Mesothelial cell of epicardium (in vitro differentiated cells): Measurements from ENCODE around the gene ACSS1. TPM values are rescaled to one million over a fixed set of nuclear protein-coding genes. Genes with fewer than 3 reads are reported as not detected.

ENCODE experiments used
- DNase-seq, 2 experiments: peaks; one replicate each; pipeline ENCODE4 v3.0.0; 2021; ENCODE audit warnings: low spot score in 2 of 2; ENCODE audit not compliant: unreplicated experiment in 2 of 2
- H3K27ac Mint-ChIP-seq: 2 replicates; pipeline ENCODE4 v1.8.0; 2021; ENCODE audit warnings: mixed read lengths
- H3K27me3 Mint-ChIP-seq: 2 replicates; pipeline ENCODE4 v1.8.0; 2021; ENCODE audit warnings: low read depth, mixed read lengths
- H3K36me3 Mint-ChIP-seq: 2 replicates; pipeline ENCODE4 v1.8.0; 2021; ENCODE audit warnings: mixed read lengths
- H3K4me1 Mint-ChIP-seq: 2 replicates; pipeline ENCODE4 v1.8.0; 2021; ENCODE audit warnings: mixed read lengths
- H3K4me3 Mint-ChIP-seq: 2 replicates; pipeline ENCODE4 v1.8.0; 2021; ENCODE audit warnings: mild to moderate bottlenecking, moderate library complexity, mixed read lengths
- H3K9me3 Mint-ChIP-seq: 2 replicates; pipeline ENCODE4 v1.8.0; 2021; ENCODE audit warnings: mixed read lengths
- CTCF ChIP-seq: fragments of 200-600 bp; sonication (generic); IDR thresholded peaks from one replicate; pipeline ENCODE4 v1.5.0; 2021; ENCODE audit warnings: antibody characterized with exemption; ENCODE audit not compliant: unreplicated experiment
- total RNA-seq: library from RNA; stranded (reverse); gene quantifications from 3 replicates; pipeline ENCODE4 v1.2.1, GENCODE V29; 2021

ACSS1 gene
- total RNA-seq, 1 donor from 2014 or later = 4.8 TPM

- Mint-ChIP-seq H3K27ac (no peak overlapping the region), H3K9me3 (no peaks in the 10 kb centered on the region), H3K4me3 (no peak overlapping the region), H3K36me3 (no peaks in the 10 kb centered on the region), H3K27me3 (peaks cover 77% of the 10 kb centered on the region), H3K4me1 (no peaks in the 10 kb centered on the region)
- no peak for TF ChIP-seq CTCF
- DNase-seq = no peak
Measured at GRCh38 chr20:25064561-25065071, 6.7 kb upstream of the ACSS1 start.

GRCh38 chr20:25063981-25064380 is 6.0 kb upstream of the ACSS1 start:
- peaks cover 77% of the 10 kb centered on the region for H3K27me3 Mint-ChIP-seq

GRCh38 chr20:25063546-25063945 is 5.6 kb upstream of the ACSS1 start:
- no peaks in the 10 kb centered on the region for H3K9me3 Mint-ChIP-seq
- no peak for DNase-seq
- H3K4me1 Mint-ChIP-seq = peaks cover 2% of the 10 kb centered on the region
- no peak overlapping the region for H3K27ac Mint-ChIP-seq
- H3K4me3 Mint-ChIP-seq = no peak overlapping the region
- peaks cover 80% of the 10 kb centered on the region for H3K27me3 Mint-ChIP-seq
- TF ChIP-seq CTCF = no peak
- H3K36me3 Mint-ChIP-seq = no peaks in the 10 kb centered on the region

More at GRCh38 chr20:25063981-25064380, 6.0 kb upstream of the ACSS1 start:
- Mint-ChIP-seq H3K36me3 (no peaks in the 10 kb centered on the region), H3K4me1 (peaks cover 2% of the 10 kb centered on the region), H3K27ac (no peak overlapping the region), H3K9me3 (no peaks in the 10 kb centered on the region), H3K4me3 (no peak overlapping the region)
- no peak for DNase-seq
- TF ChIP-seq CTCF = no peak

- H3K27me3 Mint-ChIP-seq = peaks cover 85% of the 10 kb centered on the region
- no peak overlapping the region for H3K4me3 Mint-ChIP-seq
- DNase-seq = no peak
- TF ChIP-seq CTCF = no peak
- no peaks in the 10 kb centered on the region for H3K9me3 Mint-ChIP-seq
- no peak overlapping the region for H3K27ac Mint-ChIP-seq
- H3K36me3 Mint-ChIP-seq = no peaks in the 10 kb centered on the region
- H3K4me1 Mint-ChIP-seq = peaks cover 2% of the 10 kb centered on the region
Measured at GRCh38 chr20:25062841-25063240, 4.9 kb upstream of the ACSS1 start.

GRCh38 chr20:25061821-25062530 is 4.0 kb upstream of the ACSS1 start:
- no peak overlapping the region for H3K27ac Mint-ChIP-seq
- H3K27me3 Mint-ChIP-seq = peaks cover 92% of the 10 kb centered on the region
- H3K9me3 Mint-ChIP-seq = no peaks in the 10 kb centered on the region
- no peaks in the 10 kb centered on the region for H3K36me3 Mint-ChIP-seq
- H3K4me1 Mint-ChIP-seq = peaks cover 2% of the 10 kb centered on the region
- DNase-seq = no peak
- no peak for TF ChIP-seq CTCF
- no peak overlapping the region for H3K4me3 Mint-ChIP-seq
